Thyroid gland (tissue), 4 donors: ENCODE results near the gene TMEM37. TPM values are rescaled to one million over a fixed set of nuclear protein-coding genes. Genes with fewer than 3 reads are reported as not detected.

Experiments used
- DNase-seq, 2 donors: peaks; one replicate each; pipeline ENCODE4 v3.0.0-alpha.2; 2019
- H3K27ac ChIP-seq, 3 donors: fragments of 200-600 bp; sonication (generic); 1 replicate in 2 of 3; 2 replicates in 1 of 3; pipeline ENCODE4 v1.5.1; 2016 to 2019; ENCODE audit warnings: mild to moderate bottlenecking in 1 of 3, moderate library complexity in 1 of 3
- H3K27me3 ChIP-seq: fragments of 200-600 bp; sonication (generic); one replicate; pipeline ENCODE4 v1.5.1; 2019
- H3K36me3 ChIP-seq, 2 donors: fragments of 200-600 bp; sonication (generic); one replicate each; pipeline ENCODE4 v1.5.1; 2016 to 2019
- H3K4me1 ChIP-seq, 2 donors: fragments of 200-600 bp; sonication (generic); one replicate each; pipeline ENCODE4 v1.5.1; 2017 to 2019
- H3K4me3 ChIP-seq, 3 donors: fragments of 200-600 bp; sonication (generic); replicated peaks in 1 of 3; 1 replicate in 2 of 3; 2 replicates in 1 of 3; pipeline ENCODE4 v1.5.1; 2016; ENCODE audit warnings: mild to moderate bottlenecking in 1 of 3
- H3K9me3 ChIP-seq: fragments of 200-600 bp; sonication (generic); one replicate; pipeline ENCODE4 v1.5.1; 2017
- POLR2A ChIP-seq, 2 donors: fragments of 450-650 bp; IDR thresholded peaks; one replicate each; pipeline ENCODE4 v1.6.1; 2017; ENCODE audit warnings: antibody characterized with exemption in 2 of 2, mild to moderate bottlenecking in 2 of 2, moderate library complexity in 1 of 2
- WGBS, 2 donors: methylation state at CpG; one replicate each; pipeline ENCODE4 v1.1.5; 2017; 5-methylcytosine and 5-hydroxymethylcytosine counted together
- intact Hi-C: fragments of 100-400 bp; cut with DNase I; formaldehyde crosslinking; loops from one replicate; pipeline ENCODE4 v1.15.1; 2023
- total RNA-seq, 4 donors: library from RNA; depleted of rRNA; stranded (reverse); fragments of >200 nt; gene quantifications; one replicate each; pipeline ENCODE4 v1.2.3, GENCODE V29; 2016
- TF ChIP-seq, protein P1 (sequence below), 6 experiments: fragments of 200-600 bp in 3 of 6; fragments of 450-650 bp in 3 of 6; sonication (generic) in 3 of 6; IDR thresholded peaks; one replicate each; pipeline ENCODE4 v1.5.1; 2016 to 2019; ENCODE audit warnings: antibody characterized with exemption in 6 of 6, mild to moderate bottlenecking in 2 of 6, inconsistent platforms in 1 of 6, moderate library complexity in 1 of 6

Gene TMEM37, protein sequence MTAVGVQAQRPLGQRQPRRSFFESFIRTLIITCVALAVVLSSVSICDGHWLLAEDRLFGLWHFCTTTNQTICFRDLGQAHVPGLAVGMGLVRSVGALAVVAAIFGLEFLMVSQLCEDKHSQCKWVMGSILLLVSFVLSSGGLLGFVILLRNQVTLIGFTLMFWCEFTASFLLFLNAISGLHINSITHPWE
- total RNA-seq = 10 to 100 TPM; 34.4 to 50.2 (median 43.1) TPM

DNA sequence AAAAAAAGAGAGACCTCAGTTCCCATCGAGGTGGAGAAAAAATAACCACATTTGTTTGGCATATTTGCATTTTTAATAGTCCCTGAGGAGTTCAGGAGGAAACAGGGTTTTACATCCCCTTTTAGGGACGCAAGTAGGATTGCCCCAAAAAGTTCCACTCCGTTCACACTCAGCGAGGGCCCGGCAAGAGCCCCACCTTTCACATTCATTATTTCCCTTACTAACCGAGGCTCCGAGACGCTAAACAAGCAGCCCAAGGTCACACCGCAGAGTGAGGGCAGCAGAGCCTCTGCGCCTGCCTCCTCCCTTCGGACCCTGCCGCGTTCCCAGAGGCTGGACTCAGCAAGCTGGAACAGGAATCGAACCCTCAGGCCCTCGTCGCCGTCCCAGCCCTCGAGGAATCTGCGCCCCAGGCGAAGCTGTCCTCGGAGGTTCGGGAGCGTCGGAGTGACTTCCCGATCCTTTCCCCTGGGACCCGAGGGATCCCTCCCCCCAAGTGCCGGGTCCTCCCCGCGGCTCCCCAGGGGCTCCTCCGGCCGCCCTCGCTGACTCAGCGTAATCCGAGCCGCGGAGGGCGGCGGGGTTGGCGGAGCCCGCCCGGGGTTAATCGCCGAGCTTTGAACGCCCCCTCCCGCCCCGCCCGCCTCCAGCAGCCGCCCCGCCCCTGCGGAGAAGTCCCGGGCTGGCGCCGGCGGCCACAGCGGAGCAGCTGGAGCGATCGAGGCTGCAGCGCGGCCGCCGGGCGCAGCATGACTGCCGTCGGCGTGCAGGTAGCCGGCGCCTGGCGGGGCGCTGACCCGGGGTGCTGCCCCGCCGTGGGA, at the start of gene TMEM37:
Gene TMEM37 (plus strand): TSS at position 700 of the 821 bp plus-strand sequence. CDS start 50 bp downstream, at position 750.
- intact Hi-C loops = no loop called here
- peak within 1 kb of the TSS; percentile 49 to 64 (median 53) for H3K4me3 ChIP-seq
- H3K36me3 ChIP-seq = no peaks in the 10 kb centered on the region
- 4 to 8% methylated on average over 13 to 31 of the region's 72 CpGs for WGBS, 2 donors
- peak; percentile 86 to 89 for DNase-seq
- no peaks in the 10 kb centered on the region for H3K9me3 ChIP-seq
- no peaks in the 10 kb centered on the region for H3K27me3 ChIP-seq
- H3K27ac ChIP-seq = peak within 1 kb of the TSS; percentile 94 to 98 (median 97)
- peaks cover 74 to 91% of the 10 kb centered on the region in 2 donors for H3K4me1 ChIP-seq
- TF ChIP-seq, protein P1, sequence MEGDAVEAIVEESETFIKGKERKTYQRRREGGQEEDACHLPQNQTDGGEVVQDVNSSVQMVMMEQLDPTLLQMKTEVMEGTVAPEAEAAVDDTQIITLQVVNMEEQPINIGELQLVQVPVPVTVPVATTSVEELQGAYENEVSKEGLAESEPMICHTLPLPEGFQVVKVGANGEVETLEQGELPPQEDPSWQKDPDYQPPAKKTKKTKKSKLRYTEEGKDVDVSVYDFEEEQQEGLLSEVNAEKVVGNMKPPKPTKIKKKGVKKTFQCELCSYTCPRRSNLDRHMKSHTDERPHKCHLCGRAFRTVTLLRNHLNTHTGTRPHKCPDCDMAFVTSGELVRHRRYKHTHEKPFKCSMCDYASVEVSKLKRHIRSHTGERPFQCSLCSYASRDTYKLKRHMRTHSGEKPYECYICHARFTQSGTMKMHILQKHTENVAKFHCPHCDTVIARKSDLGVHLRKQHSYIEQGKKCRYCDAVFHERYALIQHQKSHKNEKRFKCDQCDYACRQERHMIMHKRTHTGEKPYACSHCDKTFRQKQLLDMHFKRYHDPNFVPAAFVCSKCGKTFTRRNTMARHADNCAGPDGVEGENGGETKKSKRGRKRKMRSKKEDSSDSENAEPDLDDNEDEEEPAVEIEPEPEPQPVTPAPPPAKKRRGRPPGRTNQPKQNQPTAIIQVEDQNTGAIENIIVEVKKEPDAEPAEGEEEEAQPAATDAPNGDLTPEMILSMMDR (IDR thresholded peaks at IDR 0.05) = no peak
- TF ChIP-seq POLR2A (IDR thresholded peaks at IDR 0.05) = peak in 1 of 2 donors; percentile 75

DNA sequence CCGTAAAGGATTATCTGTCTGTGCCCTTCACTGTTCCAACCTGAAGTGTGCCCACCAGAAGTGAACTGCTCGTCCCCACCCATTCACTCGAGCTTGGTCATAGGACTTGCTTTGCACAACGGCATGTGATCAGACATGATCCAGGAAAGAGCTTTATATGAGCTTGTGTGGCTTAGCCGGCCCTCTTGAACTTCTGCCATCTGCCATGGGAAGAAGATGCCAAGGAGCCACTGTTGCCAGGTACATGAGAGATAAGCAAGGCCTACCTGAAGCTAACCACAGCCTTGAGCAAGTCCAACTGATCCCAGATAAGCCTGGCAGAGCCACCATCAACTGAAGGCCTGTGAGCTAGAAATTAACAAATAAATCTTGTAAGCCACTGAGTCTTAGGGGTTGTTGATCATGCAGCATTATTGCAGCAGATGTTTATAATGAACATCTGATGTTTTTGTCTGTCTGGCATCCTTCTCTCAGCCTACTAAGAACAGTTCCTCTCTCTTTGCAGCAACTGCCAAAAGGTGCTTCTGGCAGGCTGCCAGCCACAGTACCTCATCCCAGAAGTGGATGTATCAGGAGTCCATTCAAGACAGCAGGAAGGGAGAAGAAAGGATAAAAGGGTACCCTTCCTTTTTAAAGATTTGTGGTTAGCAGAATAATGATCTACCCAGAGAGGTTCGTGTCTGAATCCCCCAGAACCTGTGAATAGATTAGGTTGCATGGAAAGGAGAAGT, 48.1 kb upstream of the TMEM37 start:
- WGBS, 2 donors = 65 to 86% methylated on average over 6 of the region's 6 CpGs
- Histone ChIP-seq H3K27ac (no peak overlapping the region), H3K27me3 (no peaks in the 10 kb centered on the region), H3K4me1 (peaks cover 8 to 16% of the 10 kb centered on the region in 2 donors), H3K4me3 (no peak overlapping the region), H3K36me3 (no peaks in the 10 kb centered on the region), H3K9me3 (no peaks in the 10 kb centered on the region)
- peak; percentile 81 to 83 for DNase-seq
- TF ChIP-seq, protein P1 (IDR thresholded peaks at IDR 0.05) = no peak
- TF ChIP-seq POLR2A (IDR thresholded peaks at IDR 0.05) = no peak
- intact Hi-C loops = no loop called here

DNA sequence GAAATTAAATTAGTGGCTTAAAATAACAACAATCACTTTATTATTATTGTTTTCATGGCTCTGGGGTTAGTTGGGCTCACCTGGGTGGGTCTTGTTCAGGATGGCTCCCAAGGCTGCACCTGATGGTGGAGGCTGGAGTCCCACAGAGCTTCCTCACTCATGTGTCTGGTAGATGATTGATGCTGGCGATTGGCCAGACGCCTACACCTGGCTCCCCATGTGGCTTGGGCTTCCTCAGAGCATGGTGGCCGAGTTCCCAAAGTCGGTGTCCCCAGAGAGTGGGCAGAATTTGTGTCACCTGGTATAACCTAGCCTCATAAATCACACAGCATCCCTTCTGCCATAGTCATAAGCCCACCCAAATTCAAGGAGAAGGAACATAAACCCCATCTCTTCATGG, 46.7 kb upstream of the TMEM37 start:
- TF ChIP-seq, protein P1 (IDR thresholded peaks at IDR 0.05) = no peak
- TF ChIP-seq POLR2A (IDR thresholded peaks at IDR 0.05) = no peak

DNA sequence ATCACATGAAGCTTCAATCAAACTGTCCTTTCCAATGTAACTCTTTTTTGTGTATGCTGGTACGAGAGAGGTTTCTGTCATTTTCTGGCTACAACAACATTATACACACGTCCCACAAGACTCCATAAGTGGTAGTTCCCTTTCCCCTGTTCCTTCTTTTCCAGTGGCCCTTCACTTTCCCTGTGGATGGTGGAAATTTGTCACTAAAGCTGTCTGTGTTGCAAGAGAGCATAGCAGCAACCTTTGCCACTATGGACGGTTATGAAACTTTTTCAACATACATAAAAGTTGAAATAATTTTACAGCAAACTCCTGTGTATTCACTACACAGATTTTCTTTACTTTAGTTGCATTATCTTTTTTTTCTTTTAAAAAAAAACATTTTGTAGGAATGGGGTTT, 46.2 kb upstream of the TMEM37 start:
- H3K9me3 ChIP-seq = no peaks in the 10 kb centered on the region
- no peak overlapping the region for H3K4me3 ChIP-seq
- no peak for TF ChIP-seq POLR2A (IDR thresholded peaks at IDR 0.05)
- TF ChIP-seq, protein P1 (IDR thresholded peaks at IDR 0.05) = no peak
- H3K36me3 ChIP-seq = no peaks in the 10 kb centered on the region
- WGBS, 2 donors = 86 to 93% methylated on average over 3 of the region's 3 CpGs
- peaks cover 23 to 35% of the 10 kb centered on the region in 2 donors for H3K4me1 ChIP-seq
- H3K27me3 ChIP-seq = no peaks in the 10 kb centered on the region
- intact Hi-C loops = no loop called here
- DNase-seq = no peak
- no peak overlapping the region for H3K27ac ChIP-seq

More for the DNA sequence above, 46.7 kb upstream of the TMEM37 start:
- Histone ChIP-seq H3K27me3 (no peaks in the 10 kb centered on the region), H3K4me3 (no peak overlapping the region), H3K4me1 (peaks cover 22 to 30% of the 10 kb centered on the region in 2 donors), H3K27ac (no peak overlapping the region), H3K36me3 (no peaks in the 10 kb centered on the region), H3K9me3 (no peaks in the 10 kb centered on the region)
- intact Hi-C loops = no loop called here
- 79 to 82% methylated on average over 4 of the region's 4 CpGs for WGBS, 2 donors
- no peak for DNase-seq
